K562 (cell line): ENCODE data around the gene ACOT9. TPM values are rescaled to one million over a fixed set of nuclear protein-coding genes. Genes with fewer than 3 reads are reported as not detected.

Source experiments
- CEBPB ChIP-seq: fragments of 450-650 bp; IDR thresholded peaks from 2 replicates; pipeline ENCODE4 v1.6.1; 2016; ENCODE audit warnings: missing genetic modification characterization, missing compliant biosample characterization
- CREM ChIP-seq: IDR thresholded peaks from 2 replicates; pipeline ENCODE4 v1.6.1; 2014; ENCODE audit warnings: antibody characterized with exemption, low read depth
- ESRRB ChIP-seq: fragments of 250-450 bp; sonication (Bioruptor Pico); IDR thresholded peaks from 2 replicates; pipeline ENCODE4 v1.5.0; 2020; ENCODE audit warnings: mild to moderate bottlenecking, moderate library complexity, borderline replicate concordance
- GATA2 ChIP-seq: sonication (generic); formaldehyde crosslinking; IDR thresholded peaks from 2 replicates; pipeline ENCODE4 v1.4.0; 2020; ENCODE audit warnings: mild to moderate bottlenecking, missing genetic modification reagents
- HDAC1 ChIP-seq, 2 experiments: fragments of 450-650 bp; IDR thresholded peaks; 2 replicates each; pipeline ENCODE4 v1.6.1; 2016 to 2017; ENCODE audit warnings: inconsistent platforms in 1 of 2, mild to moderate bottlenecking in 1 of 2, moderate library complexity in 1 of 2
- KDM1A ChIP-seq, 2 experiments: fragments of 450-650 bp; IDR thresholded peaks; 2 replicates each; pipeline ENCODE4 v1.6.1; 2016; ENCODE audit warnings: mild to moderate bottlenecking in 2 of 2
- MECOM ChIP-seq: fragments of 250-450 bp; sonication (Bioruptor Pico); IDR thresholded peaks from 2 replicates; pipeline ENCODE4 v1.8.0; 2022; ENCODE audit warnings: inconsistent platforms
- PCBP1 ChIP-seq: fragments of 200-400 bp; formaldehyde crosslinking; IDR thresholded peaks from 2 replicates; pipeline ENCODE4 v1.6.1; 2018; ENCODE audit warnings: mild to moderate bottlenecking, low read depth, low read length; ENCODE audit not compliant: poor library complexity, severe bottlenecking
- POLR2A ChIP-seq: fragments of 450-650 bp; conservative IDR thresholded peaks from 2 replicates; pipeline ENCODE4 v1.6.1; 2016
- POLR3G ChIP-seq: IDR thresholded peaks from 2 replicates; pipeline ENCODE4 v1.6.1; 2011; ENCODE audit not compliant: insufficient read length, insufficient replicate concordance; ENCODE audit errors: extremely low read depth
- PYGO2 ChIP-seq: fragments of 450-650 bp; IDR thresholded peaks from 2 replicates; pipeline ENCODE4 v1.6.1; 2016; ENCODE audit warnings: mild to moderate bottlenecking, missing genetic modification characterization, moderate library complexity, missing compliant biosample characterization
- SIX5 ChIP-seq, 2 experiments: IDR thresholded peaks; 2 replicates each; pipeline ENCODE4 v1.6.1; 2011; ENCODE audit warnings: low read length in 2 of 2, borderline replicate concordance in 1 of 2, low read depth in 1 of 2, mild to moderate bottlenecking in 1 of 2, moderate library complexity in 1 of 2; ENCODE audit not compliant: insufficient read depth in 1 of 2
- SMARCA4 ChIP-seq: fragments of 450-650 bp; IDR thresholded peaks from 2 replicates; pipeline ENCODE4 v1.6.1; 2016
- SRF ChIP-seq, 2 experiments: fragments of 250-450, 450-650 bp in 1 of 2; sonication (Bioruptor Pico) in 1 of 2; sonication (generic) in 1 of 2; formaldehyde crosslinking; IDR thresholded peaks; 2 replicates each; pipeline versions ENCODE4 v1.5.0 to v1.5.1; 2020 to 2022; ENCODE audit warnings: mild to moderate bottlenecking in 1 of 2, missing genetic modification reagents in 1 of 2
- XRCC4 ChIP-seq: IDR thresholded peaks from one replicate; pipeline ENCODE4 v1.6.1; 2011; ENCODE audit not compliant: insufficient read depth, insufficient read length; ENCODE audit errors: extremely low read depth
- ZNF134 ChIP-seq: fragments of 250-450 bp; sonication (Bioruptor Pico); conservative IDR thresholded peaks from 2 replicates; pipeline ENCODE4 v1.4.0; 2020
- polyA plus RNA-seq, 8 experiments: library from polyadenylated mRNA; depleted of rRNA in 4 of 8; stranded (reverse) in 5 of 8; unstranded in 3 of 8; fragments of >200 nt; fragmentation: Nextera tagmentation in 2 of 8; fragmentation: Illumina TruSeq in 1 of 8; extraction: Ambion mirVana in 2 of 8; extraction: Trizol in 1 of 8; gene quantifications; 2 replicates each; pipeline versions ENCODE4 v1.2.1 to v1.2.3, GENCODE V29; 2011 to 2014; ENCODE audit warnings: inconsistent platforms in 1 of 8, missing spikeins in 1 of 8
- total RNA-seq, 7 experiments: library from RNA; depleted of rRNA in 6 of 7; stranded (reverse); fragments of >200 nt in 6 of 7; fragmentation: Illumina TruSeq in 2 of 7; extraction: Trizol in 2 of 7; gene quantifications; 2 replicates each; pipeline versions ENCODE4 v1.2.1 to v1.2.3, GENCODE V29; 2011 to 2021; ENCODE audit warnings: low replicate concordance in 1 of 7
- TF ChIP-seq, protein P1 (sequence below): fragments of 250-450 bp; sonication (Bioruptor Pico); IDR thresholded peaks from 2 replicates; pipeline ENCODE4 v1.8.0; 2022; ENCODE audit warnings: inconsistent platforms
- TF ChIP-seq, protein P2 (sequence below), 2 experiments: fragments of 450-650 bp; conservative IDR thresholded peaks; 2 replicates each; pipeline ENCODE4 v1.6.1; 2017; ENCODE audit warnings: mild to moderate bottlenecking in 2 of 2, moderate library complexity in 2 of 2
- TF ChIP-seq, protein P3 (sequence below): sonication (generic); formaldehyde crosslinking; IDR thresholded peaks from 2 replicates; pipeline ENCODE4 v1.9.0; 2022; ENCODE audit warnings: mild to moderate bottlenecking, missing genetic modification reagents
- TF ChIP-seq, protein P4 (sequence below): fragments of 450-650 bp; formaldehyde crosslinking; IDR thresholded peaks from 2 replicates; pipeline ENCODE4 v1.4.0; 2020; ENCODE audit warnings: mild to moderate bottlenecking, mixed read lengths
- TF ChIP-seq, protein P5 (sequence below): sonication (generic); formaldehyde crosslinking; IDR thresholded peaks from 2 replicates; pipeline ENCODE4 v1.8.1; 2022; ENCODE audit warnings: missing genetic modification reagents

ACOT9 gene
- total and polyA plus RNA-seq, 9 of the 15 experiments (the other 6 are each of a cell fraction or from before 2014, with no cell fraction given) = 31.2 to 80.9 (median 45.3) TPM

DNA sequence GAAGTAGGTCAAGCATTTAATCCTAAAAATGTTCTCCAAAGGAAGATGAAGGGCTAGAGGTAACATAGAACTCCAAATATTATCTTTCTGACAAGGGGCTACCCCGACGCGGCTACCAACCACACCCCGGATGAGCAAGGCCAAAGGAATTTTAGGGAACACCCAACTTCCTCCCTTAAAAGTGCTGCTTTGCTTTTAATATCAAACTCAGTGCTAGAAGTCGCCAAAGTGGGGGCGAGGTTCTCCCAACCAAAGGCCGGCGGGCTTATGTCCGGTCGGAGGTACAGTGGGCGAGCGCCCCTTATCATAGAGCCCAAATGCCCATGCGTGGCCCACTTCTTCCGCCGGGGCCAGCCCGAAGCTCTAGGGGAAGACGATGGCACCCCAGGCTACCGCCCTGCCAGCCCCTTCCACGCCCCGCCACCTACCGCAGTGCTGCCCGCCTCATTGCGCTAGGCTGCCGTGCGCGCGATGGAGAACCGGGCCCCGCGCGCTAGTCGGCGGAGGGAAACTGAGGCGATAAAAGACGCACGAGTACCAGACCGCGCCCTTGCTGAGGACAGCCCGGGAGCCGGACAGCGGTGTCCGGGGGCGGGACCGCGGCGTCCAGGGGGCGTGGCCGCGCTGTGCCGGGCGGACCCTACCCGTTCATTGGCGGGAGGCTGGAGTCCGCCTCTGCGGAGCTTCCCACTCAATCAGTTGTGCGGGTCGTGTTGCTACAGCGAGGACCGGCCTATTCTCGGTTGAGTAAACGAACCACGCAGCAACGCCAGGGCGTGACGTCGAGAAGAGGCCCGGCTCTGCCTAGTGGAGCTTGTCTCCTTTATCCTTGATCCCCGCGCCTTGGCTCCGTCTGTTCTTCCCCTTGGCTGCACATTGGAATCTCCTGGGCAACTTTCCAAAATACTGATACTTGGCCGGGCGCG is at the start of gene ACOT9 (continued):
- TF ChIP-seq CEBPB (tag) (peak; percentile 57; the same call in 1 of the 2 replicates), GATA2 (CRISPR knock-in tag) (no peak), SIX5 (IDR thresholded peaks at IDR 0.05; ENCODE audit: borderline replicate concordance in 1 of 2, insufficient read depth in 1 of 2, low read depth in 1 of 2, low read length in 2 of 2) (no peak), PYGO2 (tag) (no peak), POLR2A (peak; percentile 76), SRF (CRISPR knock-in tag; IDR thresholded peaks at IDR 0.05) (peak in 1 of 2 experiments; percentile 49; a peak in 2 of 4 replicates), PCBP1 (no peak), POLR3G (no peak), ESRRB (no peak), KDM1A (IDR thresholded peaks at IDR 0.05) (no peak), CREM (peak; percentile 92), ZNF134 (CRISPR knock-in tag) (no peak), HDAC1 (IDR thresholded peaks at IDR 0.05) (peak in 1 of 2 experiments; percentile 86; a peak in 2 of 4 replicates), XRCC4 (no peak), SMARCA4 (peak; percentile 15; the same call in 1 of the 2 replicates), MECOM (CRISPR knock-in tag) (no peak)
- TF ChIP-seq, protein P1, sequence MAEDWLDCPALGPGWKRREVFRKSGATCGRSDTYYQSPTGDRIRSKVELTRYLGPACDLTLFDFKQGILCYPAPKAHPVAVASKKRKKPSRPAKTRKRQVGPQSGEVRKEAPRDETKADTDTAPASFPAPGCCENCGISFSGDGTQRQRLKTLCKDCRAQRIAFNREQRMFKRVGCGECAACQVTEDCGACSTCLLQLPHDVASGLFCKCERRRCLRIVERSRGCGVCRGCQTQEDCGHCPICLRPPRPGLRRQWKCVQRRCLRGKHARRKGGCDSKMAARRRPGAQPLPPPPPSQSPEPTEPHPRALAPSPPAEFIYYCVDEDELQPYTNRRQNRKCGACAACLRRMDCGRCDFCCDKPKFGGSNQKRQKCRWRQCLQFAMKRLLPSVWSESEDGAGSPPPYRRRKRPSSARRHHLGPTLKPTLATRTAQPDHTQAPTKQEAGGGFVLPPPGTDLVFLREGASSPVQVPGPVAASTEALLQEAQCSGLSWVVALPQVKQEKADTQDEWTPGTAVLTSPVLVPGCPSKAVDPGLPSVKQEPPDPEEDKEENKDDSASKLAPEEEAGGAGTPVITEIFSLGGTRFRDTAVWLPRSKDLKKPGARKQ (CRISPR knock-in tag) = no peak
- TF ChIP-seq, protein P2, sequence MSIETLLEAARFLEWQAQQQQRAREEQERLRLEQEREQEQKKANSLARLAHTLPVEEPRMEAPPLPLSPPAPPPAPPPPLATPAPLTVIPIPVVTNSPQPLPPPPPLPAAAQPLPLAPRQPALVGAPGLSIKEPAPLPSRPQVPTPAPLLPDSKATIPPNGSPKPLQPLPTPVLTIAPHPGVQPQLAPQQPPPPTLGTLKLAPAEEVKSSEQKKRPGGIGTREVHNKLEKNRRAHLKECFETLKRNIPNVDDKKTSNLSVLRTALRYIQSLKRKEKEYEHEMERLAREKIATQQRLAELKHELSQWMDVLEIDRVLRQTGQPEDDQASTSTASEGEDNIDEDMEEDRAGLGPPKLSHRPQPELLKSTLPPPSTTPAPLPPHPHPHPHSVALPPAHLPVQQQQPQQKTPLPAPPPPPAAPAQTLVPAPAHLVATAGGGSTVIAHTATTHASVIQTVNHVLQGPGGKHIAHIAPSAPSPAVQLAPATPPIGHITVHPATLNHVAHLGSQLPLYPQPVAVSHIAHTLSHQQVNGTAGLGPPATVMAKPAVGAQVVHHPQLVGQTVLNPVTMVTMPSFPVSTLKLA (conservative IDR thresholded peaks at IDR 0.05) = peak; percentile 42 to 70
- TF ChIP-seq, protein P3, sequence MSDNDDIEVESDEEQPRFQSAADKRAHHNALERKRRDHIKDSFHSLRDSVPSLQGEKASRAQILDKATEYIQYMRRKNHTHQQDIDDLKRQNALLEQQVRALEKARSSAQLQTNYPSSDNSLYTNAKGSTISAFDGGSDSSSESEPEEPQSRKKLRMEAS = peak; percentile 66
- TF ChIP-seq, protein P4, sequence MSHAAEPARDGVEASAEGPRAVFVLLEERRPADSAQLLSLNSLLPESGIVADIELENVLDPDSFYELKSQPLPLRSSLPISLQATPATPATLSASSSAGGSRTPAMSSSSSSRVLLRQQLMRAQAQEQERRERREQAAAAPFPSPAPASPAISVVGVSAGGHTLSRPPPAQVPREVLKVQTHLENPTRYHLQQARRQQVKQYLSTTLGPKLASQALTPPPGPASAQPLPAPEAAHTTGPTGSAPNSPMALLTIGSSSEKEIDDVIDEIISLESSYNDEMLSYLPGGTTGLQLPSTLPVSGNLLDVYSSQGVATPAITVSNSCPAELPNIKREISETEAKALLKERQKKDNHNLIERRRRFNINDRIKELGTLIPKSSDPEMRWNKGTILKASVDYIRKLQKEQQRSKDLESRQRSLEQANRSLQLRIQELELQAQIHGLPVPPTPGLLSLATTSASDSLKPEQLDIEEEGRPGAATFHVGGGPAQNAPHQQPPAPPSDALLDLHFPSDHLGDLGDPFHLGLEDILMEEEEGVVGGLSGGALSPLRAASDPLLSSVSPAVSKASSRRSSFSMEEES = no peak
- TF ChIP-seq, protein P5, sequence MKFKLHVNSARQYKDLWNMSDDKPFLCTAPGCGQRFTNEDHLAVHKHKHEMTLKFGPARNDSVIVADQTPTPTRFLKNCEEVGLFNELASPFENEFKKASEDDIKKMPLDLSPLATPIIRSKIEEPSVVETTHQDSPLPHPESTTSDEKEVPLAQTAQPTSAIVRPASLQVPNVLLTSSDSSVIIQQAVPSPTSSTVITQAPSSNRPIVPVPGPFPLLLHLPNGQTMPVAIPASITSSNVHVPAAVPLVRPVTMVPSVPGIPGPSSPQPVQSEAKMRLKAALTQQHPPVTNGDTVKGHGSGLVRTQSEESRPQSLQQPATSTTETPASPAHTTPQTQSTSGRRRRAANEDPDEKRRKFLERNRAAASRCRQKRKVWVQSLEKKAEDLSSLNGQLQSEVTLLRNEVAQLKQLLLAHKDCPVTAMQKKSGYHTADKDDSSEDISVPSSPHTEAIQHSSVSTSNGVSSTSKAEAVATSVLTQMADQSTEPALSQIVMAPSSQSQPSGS = no peak
